ENCODE results near the gene PTCH2. TPM values are rescaled to one million over a fixed set of nuclear protein-coding genes. Genes with fewer than 3 reads are reported as not detected.

PTCH2 gene
- total RNA-seq = 1.2 TPM
- 0.24 TPM for polyA plus RNA-seq (ENCODE audit: insufficient read depth, low read depth, low replicate concordance)
- long read RNA-seq, donor 1 = 0 reads
- long read RNA-seq, donor 2 = 0 reads
- long read RNA-seq, donor 3 = 0 reads
- long read RNA-seq, donor 4 = 0 reads
- long read RNA-seq, donor 5 = 0 reads
- long read RNA-seq, donor 6 = 0 reads
- long read RNA-seq, donor 7 = 0 reads
- long read RNA-seq, donor 8 = 0 reads
- long read RNA-seq, donor 9 = 0 reads
- long read RNA-seq, donor 10 = 0 reads

DNA sequence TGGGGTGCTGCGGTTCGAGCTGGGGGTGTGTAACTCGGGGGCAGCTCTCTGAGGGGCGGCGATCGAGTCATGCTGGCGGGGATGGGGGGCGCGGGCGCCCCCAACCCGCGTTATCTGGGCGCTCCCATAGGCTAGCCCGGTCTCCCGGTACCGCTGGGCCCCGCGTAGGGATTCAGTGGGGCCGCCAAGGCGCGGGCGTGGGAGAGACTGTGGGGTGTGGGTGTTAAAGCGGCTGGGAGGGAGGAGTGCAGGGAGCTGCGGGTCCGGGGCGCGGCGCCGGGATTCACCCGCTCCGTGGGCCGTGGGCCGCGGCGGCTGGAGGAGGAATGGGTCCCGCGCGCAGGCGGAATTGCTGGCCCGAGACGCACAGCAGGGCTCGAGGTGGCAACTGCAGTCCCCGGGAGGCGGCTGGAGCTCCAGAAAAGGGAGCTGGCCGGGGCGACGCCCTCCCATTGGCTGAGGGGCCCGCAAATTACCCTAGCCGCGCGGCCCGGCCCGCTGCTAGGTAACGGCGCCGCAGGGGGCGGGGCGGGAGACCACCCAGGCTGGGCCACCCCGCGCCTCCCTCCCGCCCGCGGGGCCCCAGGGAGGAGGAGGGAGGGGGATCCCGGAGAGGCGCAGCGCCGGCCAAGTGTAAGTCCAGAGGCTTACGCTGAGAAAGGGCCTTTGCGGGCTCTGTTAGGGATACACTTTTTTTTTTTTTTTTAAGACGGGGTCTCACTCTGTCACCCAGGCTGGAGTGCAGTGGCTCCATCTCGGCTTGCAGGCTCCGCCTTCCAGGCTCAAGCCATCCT is at the start of gene PTCH2:
TSS of gene PTCH2 (minus strand) at position 392 of the 794 bp plus-strand sequence. CDS start at position 71, 321 bp downstream.
- FAIRE-seq = no peak

GRCh38 chr1:44890007-44890406 is 47.0 kb upstream of the PTCH2 start:
- no peak overlapping the region for H3K9ac ChIP-seq (ENCODE audit: low read length in 3 of 3)
- H3K4me3 ChIP-seq (ENCODE audit: low read length in 3 of 3) = no peak overlapping the region
- intact Hi-C loops (cut with DNase I) = no loop called here
- no peak overlapping the region for H3K27ac ChIP-seq (ENCODE audit: low read depth in 2 of 2, low read length in 2 of 2)
- H3K4me1 ChIP-seq (ENCODE audit: control insufficient read depth in 2 of 3, insufficient read depth in 2 of 3, low read depth in 1 of 3, low read length in 3 of 3) = no peaks in the 10 kb centered on the region
- H3K36me3 ChIP-seq (ENCODE audit: control insufficient read depth in 2 of 3, insufficient read depth in 3 of 3, low read length in 3 of 3) = peaks cover 0 to 3% (median 0%) of the 10 kb centered on the region in 3 donors
- H3K27me3 ChIP-seq (ENCODE audit: control insufficient read depth, insufficient read depth, low read length) = no peaks in the 10 kb centered on the region
- H3K9me3 ChIP-seq (ENCODE audit: control insufficient read depth in 2 of 3, insufficient read depth in 1 of 3, low read length in 3 of 3) = no peaks in the 10 kb centered on the region
- no peak for TF ChIP-seq CTCF (IDR thresholded peaks at IDR 0.05; ENCODE audit: borderline replicate concordance, extremely low read depth, insufficient read depth)
- FAIRE-seq = no peak
- DNase-seq = no peak

More for the DNA sequence above, at the start of gene PTCH2:
- H3K27ac ChIP-seq (ENCODE audit: low read depth in 2 of 2, low read length in 2 of 2) = no peak within 1 kb of the TSS
- no peaks in the 10 kb centered on the region for H3K9me3 ChIP-seq (ENCODE audit: control insufficient read depth in 2 of 3, insufficient read depth in 1 of 3, low read length in 3 of 3)
- peak within 1 kb of the TSS; percentile 3 to 70 (median 55) for H3K4me3 ChIP-seq (ENCODE audit: low read length in 3 of 3)
- H3K27me3 ChIP-seq (ENCODE audit: control insufficient read depth, insufficient read depth, low read length) = no peaks in the 10 kb centered on the region
- peak within 1 kb of the TSS in 1 of 3 donors; percentile 47 for H3K9ac ChIP-seq (ENCODE audit: low read length in 3 of 3)
- no peaks in the 10 kb centered on the region for H3K36me3 ChIP-seq (ENCODE audit: control insufficient read depth in 2 of 3, insufficient read depth in 3 of 3, low read length in 3 of 3)
- peak; percentile 93 to 97 (median 96) for DNase-seq
- intact Hi-C loops (cut with DNase I) = no loop called here
- no peaks in the 10 kb centered on the region for H3K4me1 ChIP-seq (ENCODE audit: control insufficient read depth in 2 of 3, insufficient read depth in 2 of 3, low read depth in 1 of 3, low read length in 3 of 3)
- no peak for TF ChIP-seq CTCF (IDR thresholded peaks at IDR 0.05; ENCODE audit: borderline replicate concordance, extremely low read depth, insufficient read depth)

- no peak for TF ChIP-seq CTCF (IDR thresholded peaks at IDR 0.05; ENCODE audit: borderline replicate concordance, extremely low read depth, insufficient read depth)
- intact Hi-C loops (cut with DNase I) = no loop called here
- no peak for DNase-seq
- H3K36me3 ChIP-seq (ENCODE audit: control insufficient read depth in 2 of 3, insufficient read depth in 3 of 3, low read length in 3 of 3) = no peaks in the 10 kb centered on the region
- H3K4me3 ChIP-seq (ENCODE audit: low read length in 3 of 3) = no peak overlapping the region
- H3K9me3 ChIP-seq (ENCODE audit: control insufficient read depth in 2 of 3, insufficient read depth in 1 of 3, low read length in 3 of 3) = no peaks in the 10 kb centered on the region
- H3K4me1 ChIP-seq (ENCODE audit: control insufficient read depth in 2 of 3, insufficient read depth in 2 of 3, low read depth in 1 of 3, low read length in 3 of 3) = no peaks in the 10 kb centered on the region
- FAIRE-seq = no peak
- no peak overlapping the region for H3K9ac ChIP-seq (ENCODE audit: low read length in 3 of 3)
- no peaks in the 10 kb centered on the region for H3K27me3 ChIP-seq (ENCODE audit: control insufficient read depth, insufficient read depth, low read length)
- H3K27ac ChIP-seq (ENCODE audit: low read depth in 2 of 2, low read length in 2 of 2) = no peak overlapping the region
Measured at GRCh38 chr1:44885406-44885805, 42.4 kb upstream of the PTCH2 start.

All from kidney (tissue), 22 donors.